GM06990 (cell line): ENCODE data around the gene PRPSAP1.
"Not testable (repeated sequence)": the region's sequence is repeated elsewhere in the genome, so short reads cannot be mapped to it uniquely, and the experiment has no call there.

ENCODE experiments used
- DNase-seq: peaks from one replicate; pipeline ENCODE4 v3.0.0-alpha.2; 2011; ENCODE audit not compliant: insufficient read length; ENCODE audit errors: extremely low read depth
- H3K27me3 ChIP-seq: replicated peaks from 2 replicates; pipeline ENCODE4 v1.6.0; 2011; ENCODE audit warnings: low read length; ENCODE audit not compliant: control insufficient read depth, insufficient read depth
- H3K36me3 ChIP-seq: 2 replicates; pipeline ENCODE4 v1.5.1; 2011; ENCODE audit warnings: low read length; ENCODE audit not compliant: control insufficient read depth, insufficient read depth
- H3K4me3 ChIP-seq: replicated peaks from 2 replicates; pipeline ENCODE4 v1.5.1; 2011; ENCODE audit warnings: low read depth, mild to moderate bottlenecking, control low read depth, low read length
- TF ChIP-seq, protein P1 (sequence below): IDR thresholded peaks from 2 replicates; pipeline ENCODE4 v1.5.1; 2011; ENCODE audit warnings: low read length, control low read depth, mild to moderate bottlenecking, inconsistent platforms; ENCODE audit not compliant: insufficient read depth, poor library complexity, severe bottlenecking

Gene PRPSAP1

DNA sequence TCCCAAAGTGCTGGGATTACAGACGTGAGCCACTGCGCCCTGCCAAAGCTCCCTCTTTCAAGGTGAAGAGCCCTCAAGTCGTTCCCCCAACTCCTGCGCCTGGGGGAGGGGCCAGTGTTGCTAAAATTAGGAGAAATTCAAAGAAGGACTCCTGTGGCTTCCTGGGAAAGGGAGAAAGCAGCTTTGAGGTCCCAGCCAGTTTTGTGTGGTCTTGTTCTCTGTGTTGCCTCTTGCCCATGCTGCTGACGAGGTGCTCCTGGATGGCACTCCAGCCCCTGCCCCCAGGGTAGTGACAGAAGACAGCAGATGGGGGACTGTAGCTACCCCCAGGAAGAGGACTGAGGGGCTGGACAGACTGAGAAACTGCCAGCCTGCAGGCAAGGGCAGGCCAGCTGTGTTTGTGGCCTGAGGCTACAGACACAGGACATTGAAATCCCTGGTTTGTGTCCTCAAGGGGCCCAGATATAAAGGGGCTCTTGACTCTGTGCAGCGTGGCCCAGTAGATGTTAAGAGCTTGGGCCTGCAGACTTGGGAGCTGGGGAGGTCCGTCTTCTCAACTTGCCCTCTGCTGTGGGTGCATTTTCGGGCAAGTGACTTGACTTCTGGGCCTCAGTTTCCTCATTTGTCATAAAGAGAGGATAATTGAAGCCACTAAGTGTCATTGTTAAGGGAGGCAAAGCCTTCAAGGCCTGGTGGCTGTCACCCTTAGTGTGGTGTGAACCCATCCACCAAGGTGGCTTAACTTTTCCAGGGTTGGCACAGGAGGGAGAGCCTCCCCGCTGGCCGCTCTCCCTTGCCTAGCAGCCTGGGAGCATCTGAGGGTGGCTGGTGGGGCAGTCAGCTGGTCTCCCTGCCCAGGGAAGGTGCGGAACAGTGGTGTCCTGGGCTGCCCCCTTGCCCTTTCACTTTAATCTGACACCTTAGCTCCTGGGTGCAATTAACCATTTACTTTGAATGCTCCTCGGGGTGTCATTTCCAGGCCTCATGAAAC is 84.4 kb downstream of the PRPSAP1 start:
- TF ChIP-seq, protein P1, sequence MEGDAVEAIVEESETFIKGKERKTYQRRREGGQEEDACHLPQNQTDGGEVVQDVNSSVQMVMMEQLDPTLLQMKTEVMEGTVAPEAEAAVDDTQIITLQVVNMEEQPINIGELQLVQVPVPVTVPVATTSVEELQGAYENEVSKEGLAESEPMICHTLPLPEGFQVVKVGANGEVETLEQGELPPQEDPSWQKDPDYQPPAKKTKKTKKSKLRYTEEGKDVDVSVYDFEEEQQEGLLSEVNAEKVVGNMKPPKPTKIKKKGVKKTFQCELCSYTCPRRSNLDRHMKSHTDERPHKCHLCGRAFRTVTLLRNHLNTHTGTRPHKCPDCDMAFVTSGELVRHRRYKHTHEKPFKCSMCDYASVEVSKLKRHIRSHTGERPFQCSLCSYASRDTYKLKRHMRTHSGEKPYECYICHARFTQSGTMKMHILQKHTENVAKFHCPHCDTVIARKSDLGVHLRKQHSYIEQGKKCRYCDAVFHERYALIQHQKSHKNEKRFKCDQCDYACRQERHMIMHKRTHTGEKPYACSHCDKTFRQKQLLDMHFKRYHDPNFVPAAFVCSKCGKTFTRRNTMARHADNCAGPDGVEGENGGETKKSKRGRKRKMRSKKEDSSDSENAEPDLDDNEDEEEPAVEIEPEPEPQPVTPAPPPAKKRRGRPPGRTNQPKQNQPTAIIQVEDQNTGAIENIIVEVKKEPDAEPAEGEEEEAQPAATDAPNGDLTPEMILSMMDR = no peak
- Histone ChIP-seq H3K27me3 (no peaks in the 10 kb centered on the region), H3K4me3 (peak overlapping the region; percentile 56), H3K36me3 (peaks cover 7% of the 10 kb centered on the region)
- DNase-seq = no peak

- TF ChIP-seq, protein P1 = no peak
- H3K4me3 ChIP-seq = peak overlapping the region; percentile 79
- no peaks in the 10 kb centered on the region for H3K27me3 ChIP-seq
- peaks cover 7% of the 10 kb centered on the region for H3K36me3 ChIP-seq
- DNase-seq = peak; percentile 79
Observed at GRCh38 chr17:76268015-76268749, 85.5 kb downstream of the PRPSAP1 start.

DNA sequence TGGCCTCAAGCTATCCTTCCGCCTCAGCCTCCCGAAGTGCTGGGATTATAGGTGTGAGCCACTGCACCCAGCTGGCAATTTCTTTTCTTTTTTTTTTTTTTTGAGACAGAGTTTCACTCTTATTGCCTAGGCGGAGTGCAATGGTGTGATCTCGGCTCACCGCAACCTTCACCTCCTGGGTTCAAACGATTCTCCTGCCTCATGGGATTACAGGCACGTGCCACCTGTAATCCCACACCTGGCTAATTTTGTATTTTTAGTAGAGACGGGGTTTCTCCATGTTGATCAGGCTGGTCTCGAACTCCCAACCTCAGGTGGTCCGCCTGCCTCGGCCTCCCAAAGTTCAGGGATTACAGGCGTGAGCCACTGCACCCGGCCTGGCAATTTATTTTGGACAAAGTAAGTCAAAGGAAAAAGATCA is 86.1 kb downstream of the PRPSAP1 start:
- H3K36me3 ChIP-seq, DNase-seq, H3K27me3 ChIP-seq: not testable (repeated sequence)
- peak overlapping the region; percentile 79 for H3K4me3 ChIP-seq

DNA sequence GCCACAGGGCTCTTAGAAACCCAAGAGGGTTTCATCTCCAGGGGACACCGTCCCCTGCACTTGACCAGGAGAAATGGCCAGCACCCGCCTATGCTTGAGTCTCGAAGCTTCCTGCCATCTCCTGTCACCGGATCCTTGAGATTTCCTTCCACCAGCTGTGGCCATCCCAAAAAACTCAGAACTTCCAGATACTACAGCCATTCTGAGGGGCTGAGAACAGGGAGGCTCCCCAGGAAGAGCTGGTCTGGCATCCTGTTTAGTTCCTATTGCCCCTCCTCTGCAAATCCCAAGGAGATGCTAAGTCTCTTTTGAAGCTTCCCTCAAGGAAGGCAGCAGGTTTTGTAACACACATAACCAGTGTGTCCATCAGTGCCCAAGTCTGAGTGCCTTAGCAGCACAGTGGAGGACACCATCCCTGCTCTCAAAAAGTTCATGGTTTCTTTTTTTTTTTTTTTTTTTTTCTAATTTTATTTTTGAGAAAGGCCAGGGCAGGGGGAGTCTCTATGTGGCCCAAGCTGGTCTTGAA is 86.6 kb downstream of the PRPSAP1 start:
- TF ChIP-seq, protein P1 = no peak
- DNase-seq = no peak
- Histone ChIP-seq H3K36me3 (peaks cover 7% of the 10 kb centered on the region), H3K27me3 (no peaks in the 10 kb centered on the region), H3K4me3 (peak overlapping the region; percentile 79)

GRCh38 chr17:76266244-76266938 is 87.3 kb downstream of the PRPSAP1 start:
- H3K36me3 ChIP-seq = peaks cover 7% of the 10 kb centered on the region

More at GRCh38 chr17:76266244-76266938, 87.3 kb downstream of the PRPSAP1 start:
- TF ChIP-seq, protein P1 = no peak
- Histone ChIP-seq H3K27me3 (no peaks in the 10 kb centered on the region), H3K4me3 (peak overlapping the region; percentile 79)
- DNase-seq = no peak
